ENCODE data around the gene SH3RF3.

- TF ChIP-seq CTCF (IDR thresholded peaks at IDR 0.05) (no peak), POLR2AphosphoS5 (IDR thresholded peaks at IDR 0.05) (no peak)
Measured at GRCh38 chr2:109332880-109333279, 203.9 kb downstream of the SH3RF3 start.
